Activated T-cell treated with anti-CD3 and anti-CD28 coated beads for 4 hours (primary cell): ENCODE data around the gene KRT74.
A peak's percentile ranks its signal among the peaks of the same experiment; 100 is the strongest.
"Not testable (repeated sequence)": the region's sequence is repeated elsewhere in the genome, so short reads cannot be mapped to it uniquely, and the experiment has no call there.

ENCODE experiments used
- DNase-seq: peaks from one replicate; pipeline ENCODE4 v3.0.0-alpha.2; 2020

KRT74 gene

GRCh38 chr12:52601671-52602070 lies 28.0 kb upstream of the KRT74 start:
- DNase-seq, result no peak

- no peak for DNase-seq
These were observed 27.4 kb upstream of the KRT74 start, which contains the start of gene KRT72 for GRCh38 chr12:52600941-52601481. TSS of gene KRT72 (minus strand) at chr12:52601463. CDS start at chr12:52601452, 11 bp downstream.

- DNase-seq, result no peak
These were observed 26.8 kb upstream of the KRT74 start for GRCh38 chr12:52600475-52600874.

GRCh38 chr12:52600071-52600470 lies 26.4 kb upstream of the KRT74 start:
- no peak for DNase-seq

GRCh38 chr12:52598966-52599365 lies 25.3 kb upstream of the KRT74 start:
- no peak for DNase-seq

- not testable (repeated sequence) for DNase-seq
These were observed 20.6 kb upstream of the KRT74 start for GRCh38 chr12:52594237-52594636.

GRCh38 chr12:52591521-52591920 lies 17.9 kb upstream of the KRT74 start:
- no peak for DNase-seq

- DNase-seq, result no peak
These were observed 16.4 kb upstream of the KRT74 start for GRCh38 chr12:52590021-52590420.

- no peak for DNase-seq
These were observed 13.9 kb upstream of the KRT74 start for GRCh38 chr12:52587563-52587962.

GRCh38 chr12:52585946-52586345 lies 12.3 kb upstream of the KRT74 start:
- DNase-seq, result peak; percentile 14

GRCh38 chr12:52585066-52585465 lies 11.4 kb upstream of the KRT74 start:
- no peak for DNase-seq

- DNase-seq, result no peak
These were observed 10.6 kb upstream of the KRT74 start for GRCh38 chr12:52584156-52584682.

GRCh38 chr12:52582971-52583456 lies 9.4 kb upstream of the KRT74 start:
- DNase-seq, result peak; percentile 57

GRCh38 chr12:52582486-52582885 lies 8.8 kb upstream of the KRT74 start:
- DNase-seq, result no peak

- DNase-seq, result no peak
These were observed 7.8 kb upstream of the KRT74 start for GRCh38 chr12:52581481-52581880.

GRCh38 chr12:52581066-52581465 lies 7.4 kb upstream of the KRT74 start:
- no peak for DNase-seq

GRCh38 chr12:52580496-52580895 lies 6.9 kb upstream of the KRT74 start:
- no peak for DNase-seq

GRCh38 chr12:52579468-52580465 lies 6.1 kb upstream of the KRT74 start:
- DNase-seq, result no peak

- no peak for DNase-seq
These were observed 4.8 kb upstream of the KRT74 start for GRCh38 chr12:52578469-52578868.

GRCh38 chr12:52577316-52577715 lies 3.7 kb upstream of the KRT74 start:
- no peak for DNase-seq

- DNase-seq, result no peak
These were observed 2.3 kb upstream of the KRT74 start for GRCh38 chr12:52575948-52576347.

- no peak for DNase-seq
These were observed 1.6 kb upstream of the KRT74 start for GRCh38 chr12:52575256-52575655.

- DNase-seq, result no peak
These were observed 337 bp downstream of the KRT74 start for GRCh38 chr12:52573306-52573705.

- no peak for DNase-seq
These were observed 3.1 kb downstream of the KRT74 start for GRCh38 chr12:52570511-52570910.
